ENCODE measurements around the gene P2RX6. TPM values are rescaled to one million over a fixed set of nuclear protein-coding genes. Genes with fewer than 3 reads are reported as not detected.
"Not testable (repeated sequence)": the region's sequence is repeated elsewhere in the genome, so short reads cannot be mapped to it uniquely, and the experiment has no call there.

The P2RX6 gene
- total RNA-seq, 2 experiments from 2014 or later: 0.18 to 0.25 TPM

- H3K4me1 Mint-ChIP-seq; ATAC-seq; POLR2A ChIA-PET; H3K9me3 Mint-ChIP-seq (ENCODE audit: low read depth); H3K27me3 Mint-ChIP-seq; intact Hi-C loops (cut with DNase I, micrococcal nuclease); DNase-seq; H3K36me3 Mint-ChIP-seq (ENCODE audit: low read depth); H3K4me3 Mint-ChIP-seq; H3K27ac Mint-ChIP-seq: not testable (repeated sequence)
- CTCF ChIA-PET: interaction anchor here (1.1 kb wide), 1 partner anchor 27 kb away, joined by 5 read pairs; no protein-coding TSS in a partner anchor
Observed at GRCh38 chr22:21009208-21009607, 5.8 kb upstream of the P2RX6 start.

DNA sequence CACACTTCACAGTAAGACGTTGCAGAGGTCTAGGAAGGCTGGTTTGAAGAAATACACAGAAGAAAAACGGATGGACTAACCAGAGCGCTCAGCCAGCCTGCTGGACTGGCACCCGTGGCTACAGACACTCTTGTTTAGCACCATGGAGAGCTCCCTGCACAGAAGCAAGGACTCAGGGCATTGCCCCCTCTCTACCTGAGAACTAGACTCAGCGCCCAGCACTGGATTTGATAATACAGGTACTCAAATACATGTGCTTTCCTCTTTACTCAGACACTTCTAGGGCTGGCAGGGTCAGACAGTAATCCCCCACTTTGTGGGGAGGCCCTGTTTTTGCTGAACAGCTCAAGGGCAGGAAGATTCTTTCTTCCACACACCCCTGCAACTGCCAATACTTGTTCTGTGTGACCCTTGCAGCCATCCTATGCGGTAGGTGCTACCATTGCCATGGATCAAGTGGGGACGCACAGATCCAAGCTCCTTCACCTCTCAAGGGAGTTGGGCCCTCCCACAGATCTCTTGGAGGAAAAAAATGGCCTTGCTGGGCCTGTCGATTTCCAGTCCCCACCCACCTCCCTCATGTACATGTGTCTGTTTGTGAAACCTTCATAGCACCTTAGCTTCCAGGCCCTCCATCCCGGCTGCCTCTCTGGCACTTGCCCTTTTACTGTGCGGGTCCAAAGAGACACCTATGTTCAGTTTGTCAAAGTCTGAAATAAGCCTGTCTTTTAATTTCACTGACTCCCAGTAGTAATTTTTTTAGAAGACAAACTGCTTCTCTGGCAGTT, 5.1 kb upstream of the P2RX6 start:
- H3K27me3 Mint-ChIP-seq: no peaks in the 10 kb centered on the region
- DNase-seq (peak; percentile 49), ATAC-seq (no peak)
- H3K4me3 Mint-ChIP-seq: no peak overlapping the region
- H3K4me1 Mint-ChIP-seq: peaks cover 11% of the 10 kb centered on the region
- H3K36me3 Mint-ChIP-seq (ENCODE audit: low read depth): no peaks in the 10 kb centered on the region
- intact Hi-C loops (cut with DNase I, micrococcal nuclease): no loop called here
- no peaks in the 10 kb centered on the region for H3K9me3 Mint-ChIP-seq (ENCODE audit: low read depth)
- ChIA-PET POLR2A (interaction anchor here (0.5 kb wide), 1 partner anchor 637 kb away, joined by 3 read pairs; no protein-coding TSS in a partner anchor), CTCF (interaction anchor here (1.1 kb wide), 1 partner anchor 27 kb away, joined by 5 read pairs; no protein-coding TSS in a partner anchor)
- no peak overlapping the region for H3K27ac Mint-ChIP-seq

GRCh38 chr22:21010426-21011113, 4.4 kb upstream of the P2RX6 start:
- H3K4me3 Mint-ChIP-seq: no peak overlapping the region
- intact Hi-C loops (cut with DNase I, micrococcal nuclease): no loop called here
- DNase-seq (no peak), ATAC-seq (no peak)
- ChIA-PET POLR2A (no interaction called here), CTCF (interaction anchor here (1.1 kb wide), 1 partner anchor 28 kb away, joined by 5 read pairs; no protein-coding TSS in a partner anchor)
- peaks cover 18% of the 10 kb centered on the region for H3K4me1 Mint-ChIP-seq
- H3K27me3 Mint-ChIP-seq: no peaks in the 10 kb centered on the region
- no peak overlapping the region for H3K27ac Mint-ChIP-seq
- no peaks in the 10 kb centered on the region for H3K36me3 Mint-ChIP-seq (ENCODE audit: low read depth)
- H3K9me3 Mint-ChIP-seq (ENCODE audit: low read depth): no peaks in the 10 kb centered on the region

GRCh38 chr22:21012446-21013407, 2.2 kb upstream of the P2RX6 start:
- Mint-ChIP-seq H3K27ac (no peak overlapping the region), H3K4me1 (peaks cover 20% of the 10 kb centered on the region), H3K36me3 (ENCODE audit: low read depth) (no peaks in the 10 kb centered on the region), H3K4me3 (peak overlapping the region; percentile 54), H3K27me3 (no peaks in the 10 kb centered on the region), H3K9me3 (ENCODE audit: low read depth) (no peaks in the 10 kb centered on the region)
- ChIA-PET POLR2A (interaction anchor here (1.7 kb wide), 1 partner anchor 10 kb away, joined by 5 read pairs; the partner anchor contains the start of gene THAP7), CTCF (interaction anchor here (1.2 kb wide), 1 partner anchor 31 kb away, joined by 3 read pairs; the partner anchor contains the start of gene LZTR1)
- no peak for DNase-seq
- ATAC-seq: no peak
- intact Hi-C loops (cut with DNase I, micrococcal nuclease): no loop called here

DNA sequence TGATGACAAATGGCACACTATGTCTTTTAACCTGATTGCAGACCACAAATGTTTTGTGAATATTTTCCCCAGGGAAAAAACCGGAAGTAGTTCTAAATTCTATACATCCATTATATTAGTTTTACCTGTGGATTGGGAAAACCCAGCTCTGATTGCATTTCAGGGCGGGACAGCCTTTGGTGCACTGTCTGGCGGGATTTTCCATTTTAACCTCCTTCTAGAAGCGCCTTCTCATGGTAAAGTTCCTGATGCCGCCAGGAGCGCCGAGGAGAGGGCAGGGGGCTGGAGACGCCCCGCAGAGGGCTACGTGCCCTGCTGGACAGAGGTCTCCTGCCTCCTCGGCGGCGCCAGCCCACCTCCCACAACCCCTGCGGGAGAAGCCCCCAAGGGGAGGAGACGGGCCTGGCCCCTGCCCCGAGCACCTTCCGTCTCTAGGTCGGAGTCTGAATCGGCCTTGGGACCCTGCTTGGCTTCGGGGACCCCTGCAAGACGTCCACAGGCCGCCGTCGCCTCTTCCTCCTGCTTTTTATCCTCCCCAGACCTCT, 1.2 kb upstream of the P2RX6 start:
- Mint-ChIP-seq H3K9me3 (ENCODE audit: low read depth) (no peaks in the 10 kb centered on the region), H3K4me1 (peaks cover 20% of the 10 kb centered on the region), H3K27ac (peak overlapping the region; percentile 67), H3K36me3 (ENCODE audit: low read depth) (no peaks in the 10 kb centered on the region), H3K4me3 (peak overlapping the region; percentile 78), H3K27me3 (no peaks in the 10 kb centered on the region)
- ChIA-PET CTCF (interaction anchor here (1.2 kb wide), 1 partner anchor 32 kb away, joined by 3 read pairs; the partner anchor contains the start of gene LZTR1), POLR2A (interaction anchor here (1.7 kb wide), 1 partner anchor 11 kb away, joined by 5 read pairs; the partner anchor contains the start of gene THAP7)
- DNase-seq: no peak
- no peak for ATAC-seq
- intact Hi-C loops (cut with DNase I, micrococcal nuclease): loop anchor here in 1 of 2 experiments (1.0 kb wide), 3 partner anchors 11 to 155 kb away; partner anchors contain the start of genes LZTR1, PI4KA and THAP7

GRCh38 chr22:21014202-21014725, 701 bp upstream of the P2RX6 start:
- peaks cover 20% of the 10 kb centered on the region for H3K4me1 Mint-ChIP-seq
- peak overlapping the region; percentile 67 for H3K27ac Mint-ChIP-seq
- ATAC-seq (peak; percentile 97), DNase-seq (peak; percentile 91)
- H3K9me3 Mint-ChIP-seq (ENCODE audit: low read depth): no peaks in the 10 kb centered on the region
- CTCF ChIA-PET: interaction anchor here (0.6 to 1.3 kb wide), 4 partner anchors 27 to 168 kb away, joined by 3 to 4 read pairs (median 4); partner anchors contain the start of gene LZTR1
- peak overlapping the region; percentile 78 for H3K4me3 Mint-ChIP-seq
- no peaks in the 10 kb centered on the region for H3K27me3 Mint-ChIP-seq
- POLR2A ChIA-PET: interaction anchor here (1.7 kb wide), 1 partner anchor 12 kb away, joined by 5 read pairs; the partner anchor contains the start of gene THAP7
- H3K36me3 Mint-ChIP-seq (ENCODE audit: low read depth): no peaks in the 10 kb centered on the region
- intact Hi-C loops (cut with DNase I, micrococcal nuclease): loop anchor here in 1 of 2 experiments (1.0 kb wide), 3 partner anchors 12 to 156 kb away; partner anchors contain the start of genes LZTR1, PI4KA and THAP7

- Mint-ChIP-seq H3K27ac (no peak overlapping the region), H3K36me3 (ENCODE audit: low read depth) (no peaks in the 10 kb centered on the region), H3K4me3 (no peak overlapping the region), H3K4me1 (peaks cover 20% of the 10 kb centered on the region), H3K27me3 (no peaks in the 10 kb centered on the region), H3K9me3 (ENCODE audit: low read depth) (no peaks in the 10 kb centered on the region)
- CTCF ChIA-PET: interaction anchor here (0.7 to 1.3 kb wide), 2 partner anchors 13 to 26 kb away, joined by 3 to 4 read pairs; no protein-coding TSS in a partner anchor
- ATAC-seq (no peak), DNase-seq (peak; percentile 2)
- POLR2A ChIA-PET: interaction anchor here (0.7 kb wide), 1 partner anchor 272 kb away, joined by 4 read pairs; no protein-coding TSS in a partner anchor
- intact Hi-C loops (cut with DNase I, micrococcal nuclease): no loop called here
Observed at GRCh38 chr22:21015466-21016006, 571 bp downstream of the P2RX6 start.

DNA sequence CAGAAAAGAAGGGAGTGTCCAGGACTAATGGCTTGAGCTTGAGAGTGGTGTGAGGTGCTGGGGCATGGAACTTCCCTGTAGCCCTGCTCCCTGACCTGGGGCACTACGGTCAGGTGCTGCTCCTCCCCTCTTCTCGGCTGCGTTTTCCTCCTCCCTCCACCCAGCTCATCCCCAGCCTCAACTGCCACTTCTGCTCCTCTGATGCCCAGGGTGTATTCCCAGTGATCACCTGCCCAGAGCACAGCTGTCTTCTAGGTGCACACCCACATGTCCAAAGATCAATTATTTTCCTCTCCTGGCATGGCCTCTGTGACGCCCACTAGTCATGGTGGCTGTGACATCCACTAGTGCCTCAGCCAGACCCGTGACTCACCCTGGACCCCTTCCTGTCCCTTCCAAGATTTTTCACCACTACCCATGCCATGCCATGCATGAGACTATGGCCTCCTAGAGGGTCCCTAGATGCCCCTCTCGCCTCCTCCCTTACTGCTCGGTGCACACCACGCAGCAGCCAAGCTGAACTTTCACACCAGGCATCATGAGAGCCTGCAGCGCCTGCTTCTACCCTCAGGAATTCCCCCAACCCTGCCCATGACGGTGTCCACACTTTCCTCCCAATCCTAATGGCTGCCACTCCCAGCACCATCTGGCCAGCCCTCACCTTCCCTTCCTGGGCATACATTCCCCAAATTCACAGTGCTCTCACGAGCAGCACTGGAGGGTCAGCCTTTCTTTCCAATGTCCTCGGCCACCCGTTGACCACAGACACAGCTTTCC, 1.9 kb downstream of the P2RX6 start:
- Mint-ChIP-seq H3K36me3 (ENCODE audit: low read depth) (no peaks in the 10 kb centered on the region), H3K27me3 (no peaks in the 10 kb centered on the region), H3K4me3 (no peak overlapping the region), H3K9me3 (ENCODE audit: low read depth) (no peaks in the 10 kb centered on the region), H3K4me1 (peaks cover 20% of the 10 kb centered on the region), H3K27ac (no peak overlapping the region)
- ChIA-PET POLR2A (no interaction called here), CTCF (interaction anchor here (0.7 kb wide), 1 partner anchor 54 kb away, joined by 3 read pairs; no protein-coding TSS in a partner anchor)
- ATAC-seq: no peak
- intact Hi-C loops (cut with DNase I, micrococcal nuclease): no loop called here
- DNase-seq: no peak

DNA sequence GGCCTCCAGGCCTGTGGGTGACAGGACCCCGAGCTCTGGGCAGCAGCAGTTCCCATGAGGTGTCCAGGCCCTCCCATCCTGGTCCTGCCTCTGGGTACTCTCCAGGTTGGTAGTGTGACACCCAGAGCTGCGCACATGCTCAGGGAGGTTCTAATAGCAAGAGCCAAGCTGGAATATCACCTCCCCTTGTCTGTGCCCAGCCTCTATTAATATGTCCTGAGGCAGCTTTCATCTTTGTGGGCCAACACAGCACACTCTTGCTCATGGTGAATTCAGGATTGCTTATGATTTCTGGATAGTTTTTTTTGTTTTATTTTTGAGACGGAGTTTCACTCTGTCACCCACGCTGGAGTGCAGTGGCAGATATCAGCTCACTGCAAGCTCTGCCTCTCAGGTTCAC, 3.3 kb downstream of the P2RX6 start:
- no peaks in the 10 kb centered on the region for H3K27me3 Mint-ChIP-seq
- H3K4me3 Mint-ChIP-seq: no peak overlapping the region
- intact Hi-C loops (cut with DNase I, micrococcal nuclease): no loop called here
- H3K27ac Mint-ChIP-seq: no peak overlapping the region
- ChIA-PET CTCF (interaction anchor here (0.8 kb wide), 1 partner anchor 11 kb away, joined by 3 read pairs; no protein-coding TSS in a partner anchor), POLR2A (no interaction called here)
- no peaks in the 10 kb centered on the region for H3K36me3 Mint-ChIP-seq (ENCODE audit: low read depth)
- DNase-seq (no peak), ATAC-seq (no peak)
- peaks cover 20% of the 10 kb centered on the region for H3K4me1 Mint-ChIP-seq
- no peaks in the 10 kb centered on the region for H3K9me3 Mint-ChIP-seq (ENCODE audit: low read depth)

Data from activated CD4-positive, alpha-beta T cell treated with anti-CD3 and anti-CD28 coated beads for 36 hours (primary cell).